ENCODE results near the gene VPS13A. TPM values are rescaled to one million over a fixed set of nuclear protein-coding genes. Genes with fewer than 3 reads are reported as not detected.

Gene VPS13A
- total and polyA plus RNA-seq, 10 of the 15 experiments (the other 5 are each of a cell fraction or from before 2014, with no cell fraction given) = 10.0 to 35.2 (median 21.1) TPM

GRCh38 chr9:77188242-77188641, 10.9 kb downstream of the VPS13A start:
- H3K27me3 ChIP-seq (replicated peaks in 1 of 2; ENCODE audit: control insufficient read depth in 2 of 2, insufficient read depth in 2 of 2, low read length in 1 of 2) = no peaks in the 10 kb centered on the region
- H3K36me3 ChIP-seq (ENCODE audit: control insufficient read depth in 2 of 2, insufficient read depth in 2 of 2, low read length in 1 of 2) = no peaks in the 10 kb centered on the region; a peak in 1 of 4 replicates
- intact Hi-C loops (cut with micrococcal nuclease; ENCODE audit: unreplicated experiment) (no loop called here), in situ Hi-C loops (cut with MboI) (no loop called here)
- no peak overlapping the region for H3K9ac ChIP-seq (ENCODE audit: control insufficient read depth, insufficient read depth, low read length)
- peaks cover 36% of the 10 kb centered on the region for H3K79me2 ChIP-seq (ENCODE audit: control insufficient read depth, insufficient read depth, low read length)
- no TSS peak for BruUV-seq (replicated peaks)
- no peaks in the 10 kb centered on the region for H4K20me1 ChIP-seq (ENCODE audit: control insufficient read depth, insufficient read depth)
- TF ChIP-seq, protein P1, sequence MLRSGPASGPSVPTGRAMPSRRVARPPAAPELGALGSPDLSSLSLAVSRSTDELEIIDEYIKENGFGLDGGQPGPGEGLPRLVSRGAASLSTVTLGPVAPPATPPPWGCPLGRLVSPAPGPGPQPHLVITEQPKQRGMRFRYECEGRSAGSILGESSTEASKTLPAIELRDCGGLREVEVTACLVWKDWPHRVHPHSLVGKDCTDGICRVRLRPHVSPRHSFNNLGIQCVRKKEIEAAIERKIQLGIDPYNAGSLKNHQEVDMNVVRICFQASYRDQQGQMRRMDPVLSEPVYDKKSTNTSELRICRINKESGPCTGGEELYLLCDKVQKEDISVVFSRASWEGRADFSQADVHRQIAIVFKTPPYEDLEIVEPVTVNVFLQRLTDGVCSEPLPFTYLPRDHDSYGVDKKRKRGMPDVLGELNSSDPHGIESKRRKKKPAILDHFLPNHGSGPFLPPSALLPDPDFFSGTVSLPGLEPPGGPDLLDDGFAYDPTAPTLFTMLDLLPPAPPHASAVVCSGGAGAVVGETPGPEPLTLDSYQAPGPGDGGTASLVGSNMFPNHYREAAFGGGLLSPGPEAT (IDR thresholded peaks at IDR 0.05; ENCODE audit: low read depth) = no peak
- TF ChIP-seq EZH2 (IDR thresholded peaks at IDR 0.05; ENCODE audit: borderline replicate concordance, control insufficient read depth, low read depth, low read length) = no peak
- TF ChIP-seq ZNF217 (IDR thresholded peaks at IDR 0.05) = no peak
- TF ChIP-seq PML (IDR thresholded peaks at IDR 0.05; ENCODE audit: low read length) = no peak
- TF ChIP-seq, protein P2, sequence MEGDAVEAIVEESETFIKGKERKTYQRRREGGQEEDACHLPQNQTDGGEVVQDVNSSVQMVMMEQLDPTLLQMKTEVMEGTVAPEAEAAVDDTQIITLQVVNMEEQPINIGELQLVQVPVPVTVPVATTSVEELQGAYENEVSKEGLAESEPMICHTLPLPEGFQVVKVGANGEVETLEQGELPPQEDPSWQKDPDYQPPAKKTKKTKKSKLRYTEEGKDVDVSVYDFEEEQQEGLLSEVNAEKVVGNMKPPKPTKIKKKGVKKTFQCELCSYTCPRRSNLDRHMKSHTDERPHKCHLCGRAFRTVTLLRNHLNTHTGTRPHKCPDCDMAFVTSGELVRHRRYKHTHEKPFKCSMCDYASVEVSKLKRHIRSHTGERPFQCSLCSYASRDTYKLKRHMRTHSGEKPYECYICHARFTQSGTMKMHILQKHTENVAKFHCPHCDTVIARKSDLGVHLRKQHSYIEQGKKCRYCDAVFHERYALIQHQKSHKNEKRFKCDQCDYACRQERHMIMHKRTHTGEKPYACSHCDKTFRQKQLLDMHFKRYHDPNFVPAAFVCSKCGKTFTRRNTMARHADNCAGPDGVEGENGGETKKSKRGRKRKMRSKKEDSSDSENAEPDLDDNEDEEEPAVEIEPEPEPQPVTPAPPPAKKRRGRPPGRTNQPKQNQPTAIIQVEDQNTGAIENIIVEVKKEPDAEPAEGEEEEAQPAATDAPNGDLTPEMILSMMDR (IDR thresholded peaks at IDR 0.05 in 2 of 3, conservative IDR thresholded peaks at IDR 0.05 in 1 of 3; ENCODE audit: control insufficient read depth in 2 of 3, extremely low read depth in 1 of 3, insufficient read depth in 1 of 3, low read depth in 3 of 3, low read length in 3 of 3) = no peak
- no peak for TF ChIP-seq BRCA1 (IDR thresholded peaks at IDR 0.05; ENCODE audit: low read depth, low read length)
- no peak for TF ChIP-seq PBX3 (IDR thresholded peaks at IDR 0.05; ENCODE audit: insufficient replicate concordance, low read depth, low read length)
- TF ChIP-seq MYB (IDR thresholded peaks at IDR 0.05; ENCODE audit: borderline replicate concordance, low read depth, low read length) = no peak
- no peak for TF ChIP-seq RB1 (IDR thresholded peaks at IDR 0.05; ENCODE audit: borderline replicate concordance)
- no peak for TF ChIP-seq ZNF24 (IDR thresholded peaks at IDR 0.05)
- no peak for TF ChIP-seq TARDBP (IDR thresholded peaks at IDR 0.05; ENCODE audit: borderline replicate concordance)
- TF ChIP-seq NRF1 (conservative IDR thresholded peaks at IDR 0.05; ENCODE audit: low read depth, low read length) = no peak
- no peak for TF ChIP-seq POU2F2 (IDR thresholded peaks at IDR 0.05; ENCODE audit: borderline replicate concordance, low read depth, low read length)
- TF ChIP-seq HDAC6 (IDR thresholded peaks at IDR 0.05; ENCODE audit: unreplicated experiment) = no peak
- TF ChIP-seq GABPA (IDR thresholded peaks at IDR 0.05; ENCODE audit: low read depth) = no peak
- no peak for TF ChIP-seq TCF7 (IDR thresholded peaks at IDR 0.05; ENCODE audit: borderline replicate concordance)
- TF ChIP-seq NFYA (IDR thresholded peaks at IDR 0.05; ENCODE audit: borderline replicate concordance, low read depth, low read length) = no peak
- TF ChIP-seq IKZF2 (IDR thresholded peaks at IDR 0.05) = no peak
- SMC1A ChIA-PET (ENCODE audit: uncharacterized antibody, unreplicated experiment) = no interaction called here
- no peak overlapping the region for H3K27ac ChIP-seq (ENCODE audit: control insufficient read depth, insufficient read depth)
- no peak overlapping the region for H2AFZ ChIP-seq (ENCODE audit: control insufficient read depth, low read depth, low read length)
- ATAC-seq = no peak
- RAD21 ChIA-PET (ENCODE audit: unreplicated experiment) = no interaction called here
- no peak overlapping the region for H3K4me2 ChIP-seq (ENCODE audit: control insufficient read depth, insufficient read depth)
- WGBS (ENCODE audit: insufficient coverage, insufficient replicate concordance, low lambda C conversion rate, missing lambda C conversion rate) = 98% methylated on average over 3 of the region's 3 CpGs
- no peaks in the 10 kb centered on the region for H3K4me1 ChIP-seq (ENCODE audit: control insufficient read depth, insufficient read depth, low read length)
- FAIRE-seq = no peak
- CTCF ChIA-PET = no interaction called here
- no peaks in the 10 kb centered on the region; the same call in 2 of the 3 replicates for H3K9me3 ChIP-seq (replicated peaks; ENCODE audit: control insufficient read depth, insufficient read depth, low read length)
- POLR2A ChIA-PET = no interaction called here
- DNase-seq (ENCODE audit: low read depth, low spot score) = no peak
- H3K4me3 ChIP-seq = no peak overlapping the region
